Measurements from ENCODE around the gene CRISPLD2.
A peak's percentile ranks its signal among the peaks of the same experiment; 100 is the strongest.
"Not testable (repeated sequence)": the region's sequence is repeated elsewhere in the genome, so short reads cannot be mapped to it uniquely, and the experiment has no call there.

Gene CRISPLD2

DNA sequence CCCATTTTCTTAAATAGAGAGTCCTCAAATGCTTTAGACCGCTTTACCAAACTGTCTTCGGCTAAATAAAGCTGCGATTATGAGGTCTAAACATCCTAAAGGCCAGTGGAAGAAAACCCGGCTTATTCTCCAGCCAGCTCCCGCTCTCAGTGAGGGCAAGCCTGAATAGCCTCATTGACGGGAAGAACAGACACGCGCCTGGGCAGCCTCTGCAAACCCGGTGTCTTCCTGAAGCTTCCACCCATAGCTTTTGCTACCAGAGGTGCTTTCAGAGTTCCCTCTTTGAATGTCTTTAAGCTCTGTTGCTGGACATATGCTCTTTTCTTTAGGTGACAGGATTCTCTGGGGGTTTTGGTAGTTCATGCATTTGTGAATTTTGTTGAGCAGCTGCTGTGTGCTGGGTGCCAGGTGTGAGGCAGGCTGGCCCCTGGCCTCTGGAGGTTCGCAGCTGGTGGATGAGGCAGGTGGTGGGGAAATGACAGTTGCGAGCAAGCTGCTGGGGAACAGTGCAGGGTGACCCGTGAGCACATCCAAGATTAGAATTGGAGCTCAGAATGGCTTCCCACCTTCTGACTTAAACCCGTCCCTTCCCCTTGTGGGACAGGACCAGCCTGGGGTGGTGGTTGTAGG is 44.7 kb downstream of the CRISPLD2 start:
- peak; percentile 55 for DNase-seq

DNA sequence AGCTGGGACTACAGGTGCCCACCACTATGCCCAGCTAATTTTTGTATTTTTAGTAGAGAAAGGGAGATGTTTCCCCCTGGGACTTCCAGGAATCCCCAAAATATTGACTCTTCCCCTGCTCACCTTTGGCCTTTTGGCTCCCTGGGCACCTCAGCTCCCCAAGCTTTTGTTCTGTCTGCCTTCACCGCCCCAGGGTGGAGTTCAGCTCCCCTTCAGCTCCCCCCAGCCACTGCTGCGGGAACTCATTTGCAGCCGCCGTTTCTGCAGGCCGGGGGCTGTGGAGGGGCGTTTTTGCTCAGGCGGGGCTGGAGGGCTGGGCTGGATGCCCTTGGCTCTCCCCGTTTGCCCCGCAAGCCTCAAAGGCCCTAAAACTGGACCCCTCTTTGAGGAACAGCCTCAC is 47.9 kb downstream of the CRISPLD2 start:
- DNase-seq: no peak

GRCh38 chr16:84868328-84868727 is 48.5 kb downstream of the CRISPLD2 start:
- DNase-seq: no peak

DNA sequence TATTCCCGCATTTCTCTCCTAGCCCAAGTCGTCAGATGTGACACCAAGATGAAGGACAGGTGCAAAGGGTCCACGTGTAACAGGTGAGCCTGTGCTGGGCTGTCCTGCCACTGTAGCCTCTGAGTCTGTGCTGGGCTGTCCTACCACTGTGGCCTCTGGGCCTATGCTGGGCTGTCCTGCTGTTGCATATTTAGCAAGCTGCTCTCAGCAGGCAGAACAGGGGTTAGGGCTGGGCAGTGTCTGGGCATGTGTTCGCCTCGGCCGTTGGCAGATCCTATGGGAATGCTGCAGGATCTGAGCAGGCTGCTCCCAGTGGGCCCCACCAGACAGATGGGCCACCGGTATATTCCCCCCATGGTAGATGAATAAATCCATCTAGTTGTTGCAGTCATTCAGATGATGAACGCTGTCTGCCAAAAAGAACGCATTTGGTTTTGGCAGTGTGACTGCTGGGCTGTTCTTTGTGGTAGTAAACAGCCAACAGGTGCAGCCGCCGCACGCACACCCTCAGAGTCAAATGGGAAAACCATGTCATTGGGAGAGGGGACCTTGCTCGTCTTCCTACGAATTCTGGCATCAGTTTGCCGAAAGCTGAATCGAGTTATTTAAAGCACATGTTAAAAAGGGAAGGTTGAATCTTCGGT is 49.2 kb downstream of the CRISPLD2 start:
- no peak for DNase-seq

GRCh38 chr16:84869473-84869845 is 49.7 kb downstream of the CRISPLD2 start:
- DNase-seq: no peak

GRCh38 chr16:84872971-84873370 is 53.2 kb downstream of the CRISPLD2 start:
- not testable (repeated sequence) for DNase-seq

DNA sequence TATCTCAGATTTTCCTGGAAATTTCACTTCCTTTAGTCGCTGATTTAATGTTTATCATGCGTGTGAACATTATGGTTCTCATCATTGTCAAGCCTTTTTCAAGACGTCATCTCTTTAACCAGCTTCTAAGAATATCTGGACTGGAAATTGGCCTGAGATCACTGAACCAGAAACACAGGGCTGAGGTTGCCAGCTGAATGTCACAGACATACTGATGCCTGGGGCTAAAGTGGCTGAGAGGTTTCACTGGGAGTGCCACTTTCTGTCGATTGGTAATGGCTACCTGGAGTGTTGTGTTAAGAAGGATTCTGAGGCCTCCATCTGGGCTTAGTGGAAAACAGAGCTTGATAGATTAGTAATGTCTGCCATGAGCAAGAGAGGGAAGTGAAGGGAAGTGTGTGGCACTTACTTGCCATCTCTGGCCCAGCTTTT is 54.2 kb downstream of the CRISPLD2 start:
- no peak for DNase-seq

DNA sequence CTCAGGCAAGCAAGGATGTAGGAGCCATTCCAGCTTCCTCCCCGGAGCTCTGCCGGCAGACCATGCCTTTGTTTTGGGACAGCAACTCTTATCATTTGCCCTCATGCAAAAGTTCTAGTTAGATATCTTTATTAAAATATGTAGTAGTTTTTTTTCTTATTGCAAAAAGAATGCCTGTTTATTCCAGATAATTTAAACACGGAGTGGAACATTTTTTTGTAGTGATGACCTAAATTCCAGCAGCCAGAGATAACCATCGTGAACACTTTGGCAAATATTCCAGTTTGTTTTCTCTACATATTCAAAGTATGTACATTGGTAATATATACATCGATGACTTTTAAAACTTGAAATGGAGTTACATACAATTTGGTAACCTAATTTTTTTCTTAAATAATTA is 54.8 kb downstream of the CRISPLD2 start:
- DNase-seq: no peak

DNA sequence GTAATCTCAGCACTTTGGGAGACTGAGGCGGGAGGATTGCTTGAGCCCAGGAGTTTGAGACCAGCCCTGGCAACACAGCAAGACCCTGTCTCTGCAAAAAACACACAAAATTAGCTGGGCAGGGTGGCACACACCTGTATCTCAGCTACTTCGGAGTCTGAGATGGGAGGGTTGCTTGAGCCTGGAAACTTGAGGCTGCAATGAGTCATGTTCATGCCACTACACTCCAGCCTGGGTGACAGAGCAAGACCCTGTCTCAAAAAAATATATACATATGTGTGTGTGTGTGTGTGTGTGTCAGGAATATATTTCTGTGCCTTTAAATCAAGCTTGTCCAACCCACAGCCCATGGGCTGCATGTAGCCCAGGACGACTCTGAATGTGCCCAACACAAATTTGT is 55.2 kb downstream of the CRISPLD2 start:
- no peak for DNase-seq

- no peak for DNase-seq
Observed at GRCh38 chr16:84875846-84876245, 56.1 kb downstream of the CRISPLD2 start.

DNA sequence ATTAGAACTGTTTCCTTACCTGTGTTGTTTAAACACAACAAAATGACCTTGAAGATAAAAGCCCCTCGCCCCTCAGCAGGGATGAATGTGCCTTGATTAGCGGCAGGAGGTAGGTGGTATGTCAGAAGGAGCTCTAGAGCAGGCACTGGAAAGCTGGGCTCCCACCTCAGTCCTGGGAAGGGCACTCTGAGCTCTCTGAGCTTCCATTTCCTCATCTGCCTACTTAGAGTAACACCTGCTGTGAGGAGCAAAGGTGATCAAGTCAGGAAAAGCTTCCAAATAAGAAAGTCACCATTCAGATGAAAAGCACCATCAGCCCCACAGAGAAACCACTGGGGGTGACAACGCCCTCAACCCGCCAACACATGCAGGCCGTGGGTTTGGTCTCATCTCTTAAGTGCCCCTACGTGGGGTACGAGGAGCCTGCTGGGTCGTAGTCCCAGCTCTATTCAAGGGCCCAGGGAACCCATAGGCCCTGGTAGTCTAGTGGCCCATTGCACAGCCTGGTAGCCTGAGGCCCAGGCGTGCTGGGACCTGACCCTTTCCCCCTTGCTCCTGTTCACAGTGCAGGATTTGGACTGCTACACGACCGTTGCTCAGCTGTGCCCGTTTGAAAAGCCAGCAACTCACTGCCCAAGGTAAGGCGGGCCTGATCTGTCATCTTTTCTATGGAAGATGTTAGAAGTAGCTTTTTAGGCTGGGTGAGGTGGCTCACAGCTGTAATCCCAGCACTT is 57.3 kb downstream of the CRISPLD2 start:
- no peak for DNase-seq

GRCh38 chr16:84878770-84879169 is 59.0 kb downstream of the CRISPLD2 start:
- DNase-seq: no peak

DNA sequence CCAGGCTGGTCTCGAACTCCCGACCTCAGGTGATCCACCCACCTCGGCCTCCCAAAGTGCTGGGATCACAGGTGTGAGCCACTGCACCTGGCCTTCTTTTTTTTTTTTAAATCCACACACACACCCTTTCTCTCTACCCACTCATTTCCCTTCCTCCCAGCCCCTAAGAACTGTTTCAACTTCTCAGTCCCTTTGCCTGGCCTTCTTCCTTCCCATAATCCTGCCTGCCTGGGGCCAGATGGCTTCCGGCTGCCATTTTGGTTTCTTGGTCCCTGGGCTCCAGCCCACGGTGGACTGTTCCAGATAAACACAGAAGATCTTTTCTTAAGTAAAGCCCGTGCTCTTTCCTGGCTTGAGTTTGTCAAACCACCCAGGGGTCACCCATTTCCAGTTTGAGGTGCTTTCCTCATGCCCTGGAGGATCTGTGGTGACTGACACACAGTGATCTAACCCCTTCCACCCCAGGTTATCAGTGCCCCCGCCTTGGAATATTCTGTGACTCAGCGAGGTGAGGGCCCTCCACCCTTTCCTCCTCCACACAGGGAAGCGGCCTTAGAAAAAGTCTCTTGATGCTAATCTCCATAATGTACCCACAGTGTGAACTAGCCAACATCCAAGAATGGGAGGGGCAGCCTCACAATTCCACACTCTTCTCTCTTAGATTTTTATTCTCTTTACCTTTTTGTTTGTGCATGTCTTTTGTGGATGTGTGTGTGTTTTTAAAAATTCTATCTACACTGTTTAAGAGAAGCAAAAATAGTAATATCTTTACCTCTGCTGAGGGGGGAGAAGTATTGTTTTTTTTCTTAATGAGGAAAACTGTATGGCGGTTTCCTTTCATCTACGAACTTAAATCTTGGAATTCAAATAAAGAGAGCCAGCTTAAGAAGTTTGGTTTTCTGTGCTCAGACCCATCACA is 60.0 kb downstream of the CRISPLD2 start:
- DNase-seq: no peak

- DNase-seq: no peak
Observed at GRCh38 chr16:84881702-84882521, 62.1 kb downstream of the CRISPLD2 start.

GRCh38 chr16:84883301-84883700 is 63.5 kb downstream of the CRISPLD2 start:
- no peak for DNase-seq

DNA sequence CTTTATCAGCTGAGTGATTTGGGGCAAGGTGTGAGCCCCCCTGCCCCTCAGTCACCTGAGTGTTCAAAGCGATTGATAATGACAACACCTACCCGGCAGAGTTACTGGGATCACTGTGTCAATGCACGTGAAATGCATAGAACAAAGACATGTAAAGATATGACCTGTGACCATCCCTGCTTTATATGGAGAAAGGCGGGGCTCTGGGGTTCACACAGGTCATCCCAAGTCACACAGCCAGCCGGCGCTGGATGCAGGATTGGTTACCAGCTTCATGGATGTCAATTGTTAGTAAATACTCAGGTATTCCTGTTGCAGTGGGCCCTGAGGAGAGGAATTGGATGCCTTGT is 64.4 kb downstream of the CRISPLD2 start:
- no peak for DNase-seq

GRCh38 chr16:84884596-84885341 is 65.0 kb downstream of the CRISPLD2 start:
- no peak for DNase-seq

DNA sequence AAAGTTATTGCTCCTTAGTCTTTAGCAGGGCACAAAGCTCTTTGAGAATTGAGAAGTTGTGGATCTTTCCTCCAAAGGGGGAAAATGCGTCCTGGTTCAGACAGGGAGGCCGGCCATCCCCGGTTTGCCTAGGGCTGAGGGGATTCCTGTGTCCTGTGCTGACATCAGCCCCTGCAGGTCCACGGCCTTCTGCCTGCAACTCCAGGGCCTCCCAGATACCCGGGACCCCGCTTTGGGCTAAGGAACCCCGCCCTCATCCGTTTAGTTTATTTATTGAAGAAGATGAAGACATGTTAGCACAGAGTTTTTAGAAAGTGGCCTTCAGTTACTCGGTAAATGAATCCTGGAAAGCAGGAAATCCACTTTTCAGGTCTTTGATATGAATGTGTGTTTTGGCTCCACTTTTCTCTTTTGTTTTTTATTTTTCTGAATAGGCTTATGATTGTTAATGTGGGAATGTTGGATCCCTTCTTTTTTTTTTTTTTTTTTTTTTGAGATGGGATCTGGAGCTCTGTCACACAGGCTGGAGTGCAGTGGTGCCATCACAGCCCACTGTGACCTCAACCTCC is 65.6 kb downstream of the CRISPLD2 start:
- DNase-seq: no peak

GRCh38 chr16:84886497-84887090 is 66.8 kb downstream of the CRISPLD2 start:
- DNase-seq: no peak

DNA sequence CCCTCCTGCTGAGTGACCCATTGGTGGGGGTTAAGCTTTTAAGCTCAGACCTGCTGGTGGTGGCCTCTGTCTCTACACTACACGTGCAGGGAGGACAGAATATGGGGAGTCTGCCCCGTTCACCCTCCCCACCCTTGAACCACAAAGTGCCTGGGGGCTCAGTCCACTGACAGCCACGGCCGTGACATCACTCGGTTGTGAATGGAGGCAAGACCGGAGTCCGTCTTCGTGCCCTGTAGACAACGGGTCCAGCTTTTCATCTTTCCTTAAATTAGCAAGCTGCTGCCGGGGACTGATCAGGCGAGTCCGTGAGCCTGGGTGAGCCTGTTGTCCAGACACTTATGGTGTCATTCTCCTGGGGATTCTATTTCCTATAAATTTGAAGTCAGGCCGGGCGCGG is 67.4 kb downstream of the CRISPLD2 start:
- DNase-seq: no peak

- DNase-seq: no peak
Observed at GRCh38 chr16:84888450-84888849, 68.7 kb downstream of the CRISPLD2 start.
